GM12878 (cell line): ENCODE data around the gene DUSP8.

Source experiments
- ATF3 ChIP-seq: IDR thresholded peaks from 2 replicates; pipeline ENCODE4 v1.6.1; 2011; ENCODE audit warnings: low read depth, mild to moderate bottlenecking, low read length, moderate library complexity, borderline replicate concordance; ENCODE audit errors: extremely low read depth
- CREB1 ChIP-seq: IDR thresholded peaks from 2 replicates; pipeline ENCODE4 v1.6.1; 2012; ENCODE audit warnings: low read depth, mild to moderate bottlenecking, inconsistent platforms
- CTCF ChIP-seq, 3 experiments: IDR thresholded peaks in 2 of 3; conservative IDR thresholded peaks in 1 of 3; 2 replicates each; pipeline ENCODE4 v1.5.1; 2011; ENCODE audit warnings: low read depth in 3 of 3, low read length in 3 of 3, mild to moderate bottlenecking in 3 of 3, control low read depth in 2 of 3, moderate library complexity in 2 of 3, inconsistent platforms in 1 of 3, mixed read lengths in 1 of 3; ENCODE audit not compliant: control insufficient read depth in 2 of 3, insufficient read depth in 1 of 3; ENCODE audit errors: extremely low read depth in 1 of 3
- EZH2 ChIP-seq: IDR thresholded peaks from 2 replicates; pipeline ENCODE4 v1.6.1; 2012; ENCODE audit warnings: low read depth, mild to moderate bottlenecking, control low read depth, inconsistent platforms, low read length, borderline replicate concordance; ENCODE audit not compliant: control insufficient read depth
- FOS ChIP-seq: IDR thresholded peaks from 3 replicates; pipeline ENCODE4 v1.6.1; 2011; ENCODE audit warnings: borderline replicate concordance; ENCODE audit not compliant: insufficient read length; ENCODE audit errors: extremely low read depth
- POLR2A ChIP-seq: IDR thresholded peaks from 2 replicates; pipeline ENCODE4 v1.6.1; 2011; ENCODE audit warnings: low read depth, mild to moderate bottlenecking, low read length
- SRF ChIP-seq, 2 experiments: IDR thresholded peaks; 2 replicates each; pipeline ENCODE4 v1.6.1; 2011; ENCODE audit warnings: low read depth in 2 of 2, low read length in 2 of 2, mild to moderate bottlenecking in 1 of 2, moderate library complexity in 1 of 2
- USF1 ChIP-seq: IDR thresholded peaks from 2 replicates; pipeline ENCODE4 v1.6.1; 2011; ENCODE audit warnings: borderline replicate concordance, low read depth, mild to moderate bottlenecking, moderate library complexity, mixed read lengths, low read length; ENCODE audit not compliant: insufficient read depth; ENCODE audit errors: extremely low read length
- TF ChIP-seq, protein P1 (sequence below): IDR thresholded peaks from 2 replicates; pipeline ENCODE4 v1.6.1; 2012; ENCODE audit warnings: low read depth, low read length, improper control_type of control experiment
- TF ChIP-seq, protein P2 (sequence below): fragments of 450-650 bp; IDR thresholded peaks from 2 replicates; pipeline ENCODE4 v1.6.1; 2017; ENCODE audit warnings: mild to moderate bottlenecking

- TF ChIP-seq ATF3 = no peak
- no peak for TF ChIP-seq FOS
- no peak for TF ChIP-seq CTCF (IDR thresholded peaks at IDR 0.05 in 2 of 3, conservative IDR thresholded peaks at IDR 0.05 in 1 of 3; ENCODE audit: control insufficient read depth in 2 of 3, extremely low read depth in 1 of 3, insufficient read depth in 1 of 3, low read depth in 3 of 3, low read length in 3 of 3)
- TF ChIP-seq SRF (IDR thresholded peaks at IDR 0.05; ENCODE audit: low read depth in 2 of 2, low read length in 2 of 2) = no peak
- no peak for TF ChIP-seq POLR2A
- TF ChIP-seq USF1 = no peak
- TF ChIP-seq EZH2 = no peak
- no peak for TF ChIP-seq CREB1
- TF ChIP-seq, protein P1, sequence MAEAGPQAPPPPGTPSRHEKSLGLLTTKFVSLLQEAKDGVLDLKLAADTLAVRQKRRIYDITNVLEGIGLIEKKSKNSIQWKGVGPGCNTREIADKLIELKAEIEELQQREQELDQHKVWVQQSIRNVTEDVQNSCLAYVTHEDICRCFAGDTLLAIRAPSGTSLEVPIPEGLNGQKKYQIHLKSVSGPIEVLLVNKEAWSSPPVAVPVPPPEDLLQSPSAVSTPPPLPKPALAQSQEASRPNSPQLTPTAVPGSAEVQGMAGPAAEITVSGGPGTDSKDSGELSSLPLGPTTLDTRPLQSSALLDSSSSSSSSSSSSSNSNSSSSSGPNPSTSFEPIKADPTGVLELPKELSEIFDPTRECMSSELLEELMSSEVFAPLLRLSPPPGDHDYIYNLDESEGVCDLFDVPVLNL = no peak
- TF ChIP-seq, protein P2, sequence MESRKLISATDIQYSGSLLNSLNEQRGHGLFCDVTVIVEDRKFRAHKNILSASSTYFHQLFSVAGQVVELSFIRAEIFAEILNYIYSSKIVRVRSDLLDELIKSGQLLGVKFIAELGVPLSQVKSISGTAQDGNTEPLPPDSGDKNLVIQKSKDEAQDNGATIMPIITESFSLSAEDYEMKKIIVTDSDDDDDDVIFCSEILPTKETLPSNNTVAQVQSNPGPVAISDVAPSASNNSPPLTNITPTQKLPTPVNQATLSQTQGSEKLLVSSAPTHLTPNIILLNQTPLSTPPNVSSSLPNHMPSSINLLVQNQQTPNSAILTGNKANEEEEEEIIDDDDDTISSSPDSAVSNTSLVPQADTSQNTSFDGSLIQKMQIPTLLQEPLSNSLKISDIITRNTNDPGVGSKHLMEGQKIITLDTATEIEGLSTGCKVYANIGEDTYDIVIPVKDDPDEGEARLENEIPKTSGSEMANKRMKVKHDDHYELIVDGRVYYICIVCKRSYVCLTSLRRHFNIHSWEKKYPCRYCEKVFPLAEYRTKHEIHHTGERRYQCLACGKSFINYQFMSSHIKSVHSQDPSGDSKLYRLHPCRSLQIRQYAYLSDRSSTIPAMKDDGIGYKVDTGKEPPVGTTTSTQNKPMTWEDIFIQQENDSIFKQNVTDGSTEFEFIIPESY = no peak
These were observed 63.6 kb downstream of the DUSP8 start for GRCh38 chr11:1508491-1508891.
